Stimulated activated CD4-positive, alpha-beta T cell treated with anti-CD3 and anti-CD28 coated beads, Interleukin-12 subunit alpha, Interleukin-12 subunit beta, amount 100 ng/mL, for 24 hours (primary cell): ENCODE measurements around the gene EIF4A2.
A peak's percentile ranks its signal among the peaks of the same experiment; 100 is the strongest.
"Not testable (repeated sequence)": the region's sequence is repeated elsewhere in the genome, so short reads cannot be mapped to it uniquely, and the experiment has no call there.

ENCODE experiments used
- DNase-seq, 2 experiments: peaks; one replicate each; pipeline ENCODE4 v3.0.0-alpha.2; 2020; ENCODE audit warnings: low read depth in 2 of 2

The EIF4A2 gene

GRCh38 chr3:186784820-186785494 is 1.6 kb downstream of the EIF4A2 start:
- no peak for DNase-seq

DNA sequence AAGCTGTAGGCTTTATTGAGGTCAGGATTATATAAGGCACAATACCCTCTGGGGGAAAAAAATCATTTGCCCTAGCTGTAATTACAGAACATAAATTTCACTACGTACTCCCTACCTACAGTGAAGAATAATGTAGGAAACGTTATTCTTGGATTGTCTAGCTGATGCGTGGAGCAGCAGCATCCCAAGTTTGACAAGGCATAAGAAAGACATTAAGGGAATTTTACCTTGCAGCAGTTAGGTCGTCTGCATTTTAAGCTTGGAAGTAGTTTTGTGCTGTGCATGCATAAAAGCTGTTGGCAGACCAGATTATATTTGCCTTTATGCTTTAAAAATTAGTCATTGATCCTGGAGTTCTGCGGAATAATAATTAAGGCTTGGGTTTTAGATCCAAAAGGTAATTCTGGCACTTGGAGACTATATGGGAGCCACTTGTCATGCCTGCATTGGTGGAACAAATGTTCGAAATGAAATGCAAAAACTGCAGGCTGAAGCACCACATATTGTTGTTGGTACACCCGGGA is 2.2 kb downstream of the EIF4A2 start:
- DNase-seq: no peak

- no peak for DNase-seq
Observed at GRCh38 chr3:186786922-186787321, 3.5 kb downstream of the EIF4A2 start.

DNA sequence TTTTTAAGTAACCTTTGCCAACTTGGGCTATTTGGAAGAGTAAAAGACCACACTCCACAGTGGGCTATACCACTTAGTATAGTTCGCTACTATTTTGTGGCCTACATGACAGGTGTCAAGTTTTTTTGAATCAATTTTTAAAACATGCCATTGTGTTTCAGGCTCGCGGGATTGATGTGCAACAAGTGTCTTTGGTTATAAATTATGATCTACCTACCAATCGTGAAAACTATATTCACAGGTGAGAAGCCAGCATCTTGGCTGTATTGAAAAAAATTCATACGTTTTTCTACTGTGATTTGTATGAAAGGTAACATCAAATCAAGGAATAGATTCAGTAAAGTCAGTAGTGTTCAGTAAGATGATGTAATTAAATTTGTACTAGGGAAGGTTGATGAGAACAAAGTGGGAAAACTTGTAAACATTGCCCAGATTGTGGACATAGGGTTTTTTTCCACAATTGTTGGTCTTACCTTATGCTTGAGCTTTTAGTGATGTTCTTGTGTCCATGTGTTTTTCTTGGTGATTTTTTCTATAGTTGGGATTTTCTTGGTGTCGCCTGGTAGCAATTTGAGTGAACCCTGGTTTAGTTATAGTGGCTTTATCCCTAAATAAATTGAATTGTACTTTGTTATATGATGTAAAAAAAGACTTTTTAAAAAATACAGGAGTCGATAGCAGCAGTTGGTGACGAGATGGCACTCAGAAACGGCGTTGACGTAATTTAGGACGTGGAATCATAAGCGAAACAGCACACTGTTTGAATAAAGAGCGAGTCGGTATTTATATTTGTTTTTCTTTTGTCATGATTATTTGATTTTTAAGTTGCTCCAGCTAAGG is 4.5 kb downstream of the EIF4A2 start:
- DNase-seq: no peak

DNA sequence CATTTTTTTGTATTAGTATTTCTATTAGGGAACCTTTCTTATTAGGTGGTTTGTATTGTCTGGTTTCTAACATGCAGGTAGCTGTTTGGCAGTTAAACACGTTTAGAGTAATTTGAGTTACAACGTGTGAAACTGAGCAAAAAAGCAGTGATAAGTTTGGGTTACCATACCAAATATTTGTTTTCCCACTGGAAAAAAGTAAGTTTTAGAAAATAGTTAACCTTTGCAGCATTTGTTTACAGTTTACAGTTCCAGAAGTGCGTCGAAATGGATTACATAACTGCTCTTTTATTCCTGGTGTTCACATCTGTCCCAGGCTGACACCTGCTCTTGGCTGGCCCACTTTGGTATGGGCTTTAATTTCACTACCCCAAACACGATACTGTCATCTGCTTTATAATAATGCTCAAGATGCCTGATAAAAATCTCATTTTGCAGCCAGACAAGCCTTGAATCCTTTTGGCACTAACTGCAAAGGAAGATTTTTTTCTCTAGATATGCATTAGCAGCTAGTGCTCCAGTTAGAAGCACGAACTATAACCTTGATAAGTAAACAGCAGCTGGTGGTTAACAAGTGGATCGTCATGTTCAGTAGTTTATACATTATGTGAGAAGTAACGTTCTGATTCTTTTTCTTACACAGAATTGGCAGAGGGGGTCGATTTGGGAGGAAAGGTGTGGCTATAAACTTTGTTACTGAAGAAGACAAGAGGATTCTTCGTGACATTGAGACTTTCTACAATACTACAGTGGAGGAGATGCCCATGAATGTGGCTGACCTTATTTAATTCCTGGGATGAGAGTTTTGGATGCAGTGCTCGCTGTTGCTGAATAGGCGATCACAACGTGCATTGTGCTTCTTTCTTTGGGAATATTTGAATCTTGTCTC is 5.3 kb downstream of the EIF4A2 start:
- DNase-seq: no peak

DNA sequence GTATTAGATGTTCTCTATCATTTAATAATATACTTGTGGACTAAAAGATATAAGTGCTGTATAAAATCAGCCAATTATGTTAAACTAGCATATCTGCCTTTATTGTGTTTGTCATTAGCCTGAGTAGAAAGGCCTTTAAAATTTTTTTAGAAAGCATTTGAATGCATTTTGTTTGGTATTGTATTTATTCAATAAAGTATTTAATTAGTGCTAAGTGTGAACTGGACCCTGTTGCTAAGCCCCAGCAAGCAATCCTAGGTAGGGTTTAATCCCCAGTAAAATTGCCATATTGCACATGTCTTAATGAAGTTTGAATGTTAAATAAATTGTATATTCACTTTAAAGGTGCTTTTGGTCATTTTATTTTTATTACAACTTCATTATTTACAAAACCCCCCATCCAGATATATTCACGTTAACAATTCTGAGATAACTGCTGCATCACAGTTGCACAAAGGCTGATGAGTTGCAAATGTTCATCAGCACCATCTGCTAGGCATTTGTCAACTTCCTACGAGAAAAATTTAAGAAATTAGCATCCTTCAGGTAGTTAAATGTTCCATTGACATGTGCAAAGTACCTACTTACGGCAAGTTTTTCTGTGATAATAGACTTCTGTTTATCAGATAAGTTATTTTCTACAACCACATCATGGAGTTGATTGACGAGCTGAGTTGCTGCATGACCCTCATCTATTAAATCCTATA is 6.3 kb downstream of the EIF4A2 start:
- DNase-seq: no peak

- DNase-seq: peak in 1 of 2 experiments; percentile 30
Observed at GRCh38 chr3:186790261-186790981, 7.0 kb downstream of the EIF4A2 start.

DNA sequence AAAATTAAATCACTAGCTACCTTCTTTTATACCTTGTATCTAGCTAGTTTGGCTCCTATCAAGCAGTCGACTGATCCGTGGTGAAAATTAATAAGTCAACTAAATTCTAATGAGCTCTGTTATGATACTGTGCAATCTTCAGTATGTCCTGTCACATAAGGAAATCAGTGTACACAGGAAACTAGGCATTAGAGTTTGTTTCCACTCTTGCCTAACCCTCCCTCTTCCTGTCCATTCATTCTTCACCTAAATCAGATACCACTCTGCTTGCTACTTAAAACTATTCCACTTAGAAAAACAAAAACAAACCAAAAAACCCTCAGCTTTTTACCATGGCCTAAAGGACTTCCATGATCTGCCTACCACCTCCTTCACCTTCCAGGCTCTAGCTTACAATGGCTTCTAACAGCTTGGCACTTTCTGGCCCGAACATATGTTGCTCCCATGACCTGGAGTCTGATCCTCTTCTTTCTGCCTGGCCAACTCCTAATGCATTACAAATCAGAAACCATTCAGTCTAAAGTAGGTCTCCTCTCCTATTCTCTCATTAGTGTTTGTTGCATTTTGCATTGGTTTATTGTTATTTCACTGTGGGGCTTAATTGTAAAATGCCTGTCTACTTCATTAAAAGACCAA is 15.0 kb downstream of the EIF4A2 start:
- DNase-seq: no peak

DNA sequence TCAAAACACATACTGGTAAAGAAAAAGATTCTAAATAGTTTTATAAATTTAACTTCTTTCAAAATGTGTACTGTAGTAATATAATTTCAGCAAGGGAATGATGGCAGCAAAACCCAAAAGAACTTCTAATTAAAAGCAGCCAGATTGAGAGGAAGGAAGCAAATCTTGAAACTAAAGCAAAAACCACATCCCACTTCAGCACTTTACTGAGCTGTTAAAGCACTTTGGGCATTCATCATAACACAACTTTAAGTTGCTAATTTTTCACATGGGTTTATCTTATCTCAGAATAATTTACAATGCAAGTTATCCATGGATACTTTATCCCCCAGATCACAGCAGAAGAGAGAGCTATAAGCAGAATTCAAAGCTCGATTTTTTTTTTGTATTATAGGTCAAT is 16.9 kb downstream of the EIF4A2 start:
- no peak for DNase-seq

GRCh38 chr3:186802701-186803100 is 19.3 kb downstream of the EIF4A2 start:
- DNase-seq: no peak

- DNase-seq: not testable (repeated sequence)
Observed at GRCh38 chr3:186803447-186803846, 20.1 kb downstream of the EIF4A2 start.

GRCh38 chr3:186806089-186807055 is 23.0 kb downstream of the EIF4A2 start, which contains the start of gene RFC4:
TSS of gene RFC4 (minus strand) at chr3:186806482. CDS start at chr3:186804713, 1,769 bp downstream.
- DNase-seq: peak; percentile 81 to 88

DNA sequence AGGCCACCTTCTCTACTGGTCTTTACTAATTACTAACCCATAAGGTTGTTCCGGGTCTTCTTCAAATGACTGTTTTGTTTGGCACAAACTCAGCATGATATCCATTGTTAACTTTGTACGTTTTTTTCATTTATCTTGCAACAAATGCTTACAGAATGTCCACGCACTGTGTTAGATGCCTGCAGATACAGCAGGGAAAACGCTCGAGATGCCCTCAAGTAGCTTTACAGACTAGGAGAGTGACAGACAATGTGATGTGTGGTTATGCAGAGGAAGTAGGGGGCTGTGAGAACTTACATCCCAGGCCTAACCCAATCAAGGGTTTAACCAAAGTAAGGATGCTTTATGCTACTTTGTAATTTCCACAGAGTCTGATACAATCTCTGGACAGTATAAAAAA is 23.9 kb downstream of the EIF4A2 start:
- DNase-seq: no peak

GRCh38 chr3:186810336-186810996 is 27.1 kb downstream of the EIF4A2 start:
- no peak for DNase-seq

- not testable (repeated sequence) for DNase-seq
Observed at GRCh38 chr3:186811313-186811712, 27.9 kb downstream of the EIF4A2 start.

GRCh38 chr3:186814100-186814499 is 30.7 kb downstream of the EIF4A2 start:
- no peak for DNase-seq

DNA sequence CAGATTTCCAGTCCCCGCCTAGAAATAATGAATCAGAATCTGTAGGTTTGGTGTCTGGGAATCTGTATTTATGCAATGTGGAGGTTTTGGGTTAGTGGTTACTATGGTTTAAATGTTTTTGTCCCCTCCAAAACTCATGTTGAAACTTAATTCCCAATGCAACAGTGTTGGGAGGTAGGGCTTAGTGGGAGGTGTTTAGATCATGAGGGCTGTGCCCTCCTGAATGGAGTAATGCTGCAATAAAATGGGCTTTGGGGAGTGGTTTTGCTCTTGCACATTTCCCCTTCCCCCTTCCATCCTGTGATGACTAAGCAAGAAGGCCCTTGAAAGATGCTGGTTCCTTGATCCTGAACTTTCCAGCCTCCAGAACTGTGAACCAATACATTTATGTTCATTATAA is 32.1 kb downstream of the EIF4A2 start:
- no peak for DNase-seq

- DNase-seq: no peak
Observed at GRCh38 chr3:186818516-186818915, 35.1 kb downstream of the EIF4A2 start.
